GM12801 (cell line): ENCODE data around the gene PTPRD.

ENCODE experiments used
- TF ChIP-seq, protein P1 (sequence below): IDR thresholded peaks from one replicate; pipeline ENCODE4 v1.5.1; 2011; ENCODE audit warnings: control low read depth; ENCODE audit not compliant: insufficient read length; ENCODE audit errors: extremely low read depth

The PTPRD gene

DNA sequence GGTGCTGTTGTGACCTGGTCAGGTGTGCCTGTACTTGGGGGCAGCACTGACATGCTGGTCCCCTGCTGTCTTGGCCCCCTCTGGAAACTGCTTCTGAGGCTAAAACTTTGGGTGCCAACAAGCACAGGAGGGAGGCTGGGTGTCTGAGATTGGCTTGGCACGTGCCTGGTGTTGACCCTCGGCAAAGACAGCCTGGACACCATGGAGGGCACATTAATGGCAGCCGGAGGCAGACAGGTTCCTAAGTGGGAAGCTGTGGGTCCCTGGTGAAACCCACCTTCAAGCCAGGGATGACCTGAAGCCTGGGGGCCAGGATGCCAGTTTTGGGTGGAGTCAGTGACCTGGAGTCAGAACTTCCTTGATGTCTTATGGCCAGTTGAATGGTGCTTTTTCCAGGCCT is 894.1 kb downstream of the PTPRD start:
- TF ChIP-seq, protein P1, sequence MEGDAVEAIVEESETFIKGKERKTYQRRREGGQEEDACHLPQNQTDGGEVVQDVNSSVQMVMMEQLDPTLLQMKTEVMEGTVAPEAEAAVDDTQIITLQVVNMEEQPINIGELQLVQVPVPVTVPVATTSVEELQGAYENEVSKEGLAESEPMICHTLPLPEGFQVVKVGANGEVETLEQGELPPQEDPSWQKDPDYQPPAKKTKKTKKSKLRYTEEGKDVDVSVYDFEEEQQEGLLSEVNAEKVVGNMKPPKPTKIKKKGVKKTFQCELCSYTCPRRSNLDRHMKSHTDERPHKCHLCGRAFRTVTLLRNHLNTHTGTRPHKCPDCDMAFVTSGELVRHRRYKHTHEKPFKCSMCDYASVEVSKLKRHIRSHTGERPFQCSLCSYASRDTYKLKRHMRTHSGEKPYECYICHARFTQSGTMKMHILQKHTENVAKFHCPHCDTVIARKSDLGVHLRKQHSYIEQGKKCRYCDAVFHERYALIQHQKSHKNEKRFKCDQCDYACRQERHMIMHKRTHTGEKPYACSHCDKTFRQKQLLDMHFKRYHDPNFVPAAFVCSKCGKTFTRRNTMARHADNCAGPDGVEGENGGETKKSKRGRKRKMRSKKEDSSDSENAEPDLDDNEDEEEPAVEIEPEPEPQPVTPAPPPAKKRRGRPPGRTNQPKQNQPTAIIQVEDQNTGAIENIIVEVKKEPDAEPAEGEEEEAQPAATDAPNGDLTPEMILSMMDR = no peak

DNA sequence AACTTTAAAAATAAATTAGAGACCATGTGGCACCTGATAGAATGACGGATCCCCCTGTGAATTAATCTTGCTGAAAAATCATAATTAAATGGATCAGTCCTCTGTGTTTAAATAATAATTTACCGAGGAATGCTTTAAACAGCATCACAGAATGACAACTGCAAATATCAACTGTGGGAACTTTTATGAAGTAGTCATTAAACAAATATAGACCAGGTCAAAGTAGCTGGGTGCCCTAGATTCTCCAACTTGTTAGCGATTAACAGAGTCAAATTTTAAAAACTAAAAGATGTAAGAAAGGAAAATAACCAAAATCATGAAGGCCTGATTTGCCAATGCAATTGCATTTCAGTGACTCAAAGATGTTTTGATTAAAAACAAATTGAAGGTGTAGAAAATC is 933.4 kb downstream of the PTPRD start:
- TF ChIP-seq, protein P1 = no peak

DNA sequence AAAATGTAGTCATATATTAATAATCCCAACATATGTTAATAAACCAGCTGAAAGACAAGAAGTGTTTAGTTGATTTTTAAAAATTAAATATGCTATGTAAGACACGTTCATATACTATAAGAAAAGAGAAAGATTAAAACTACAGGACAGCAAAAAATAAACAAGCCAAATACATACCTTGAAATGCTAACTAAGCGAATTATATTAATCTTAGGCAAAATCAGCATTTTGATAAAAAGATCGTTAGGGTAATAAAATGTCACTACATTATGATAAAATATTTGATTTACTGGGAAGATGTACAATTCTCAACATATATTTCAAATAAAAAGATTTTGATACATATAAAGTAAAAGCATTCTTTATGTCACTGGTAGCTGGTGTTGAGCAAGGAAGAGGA is 938.3 kb downstream of the PTPRD start:
- TF ChIP-seq, protein P1 = no peak

DNA sequence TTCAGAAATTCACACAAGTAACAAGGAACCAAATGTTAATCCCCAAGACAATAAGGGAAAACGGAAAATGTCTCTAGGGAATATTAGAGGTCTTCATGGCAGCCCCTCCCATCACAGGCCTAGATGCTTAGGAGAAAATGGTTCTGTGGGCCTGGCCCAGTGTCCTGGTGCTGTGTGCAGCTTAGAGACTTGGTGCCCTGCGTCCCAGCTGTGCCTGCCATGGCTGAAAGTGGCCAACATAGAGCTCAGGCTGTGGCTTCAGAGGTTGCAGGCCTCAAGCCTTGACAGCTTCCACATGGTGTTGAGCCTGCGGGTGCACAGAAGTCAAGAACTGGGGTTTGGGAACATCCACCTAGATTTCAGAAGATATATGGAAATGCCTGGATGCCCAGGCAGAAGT is 942.3 kb downstream of the PTPRD start:
- TF ChIP-seq, protein P1 = no peak

DNA sequence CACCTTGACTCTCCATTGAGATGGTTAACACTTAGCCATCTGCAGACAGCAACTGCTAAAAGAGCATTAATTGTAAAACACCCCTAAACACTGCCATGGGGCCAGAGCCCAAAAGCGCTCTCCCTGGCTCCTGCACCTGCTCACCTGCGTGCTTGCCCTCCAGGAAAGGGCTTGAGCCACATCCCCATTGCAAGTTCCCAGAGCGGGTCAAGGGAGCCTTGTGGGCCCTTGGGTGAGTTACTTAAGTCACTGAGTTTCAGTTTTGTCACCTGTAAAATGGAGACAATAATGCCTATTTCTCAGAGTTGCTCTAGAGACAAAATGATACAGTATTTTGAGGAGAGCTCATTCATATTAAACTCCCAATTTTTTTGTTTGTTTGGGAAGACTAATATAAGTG is 967.8 kb downstream of the PTPRD start:
- TF ChIP-seq, protein P1 = no peak

DNA sequence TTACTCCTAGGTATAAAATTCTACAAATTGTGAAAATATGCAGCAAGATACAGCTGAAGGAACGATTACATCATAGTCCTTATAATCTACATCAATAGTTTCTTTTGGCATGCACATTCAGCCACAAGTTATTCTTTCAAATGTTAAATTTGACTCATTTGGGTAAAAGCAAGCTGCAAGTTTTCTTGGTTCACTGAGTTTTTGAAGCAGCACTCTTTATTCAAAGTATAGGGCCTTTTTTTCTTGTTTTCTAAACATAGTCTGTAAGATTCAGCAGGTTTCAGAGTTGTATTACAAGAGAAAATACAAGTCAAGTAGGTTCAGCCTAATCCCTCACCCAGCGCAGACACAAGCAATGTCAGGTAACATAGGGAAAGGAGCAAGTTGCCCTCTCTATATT is 981.5 kb downstream of the PTPRD start:
- TF ChIP-seq, protein P1 = no peak

DNA sequence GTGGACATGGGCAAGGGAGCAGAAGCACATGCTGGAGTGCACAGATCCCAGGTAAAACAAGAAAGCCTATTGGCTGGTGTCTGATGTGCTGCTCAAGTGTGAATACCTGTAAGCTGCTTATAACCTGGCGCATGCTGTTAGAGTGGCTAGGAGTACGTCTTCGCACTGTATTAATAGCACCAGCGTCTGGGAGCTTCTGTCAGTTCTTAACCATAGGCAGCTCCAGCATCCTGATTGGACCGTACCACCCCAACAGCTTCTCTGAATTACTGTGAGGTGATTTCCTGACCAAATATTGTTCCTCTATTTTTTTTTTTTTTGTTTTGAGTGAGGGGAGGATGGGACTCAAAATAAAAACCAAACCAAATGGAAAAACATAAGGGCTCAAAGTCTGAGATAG is 987.6 kb downstream of the PTPRD start:
- TF ChIP-seq, protein P1 = no peak

DNA sequence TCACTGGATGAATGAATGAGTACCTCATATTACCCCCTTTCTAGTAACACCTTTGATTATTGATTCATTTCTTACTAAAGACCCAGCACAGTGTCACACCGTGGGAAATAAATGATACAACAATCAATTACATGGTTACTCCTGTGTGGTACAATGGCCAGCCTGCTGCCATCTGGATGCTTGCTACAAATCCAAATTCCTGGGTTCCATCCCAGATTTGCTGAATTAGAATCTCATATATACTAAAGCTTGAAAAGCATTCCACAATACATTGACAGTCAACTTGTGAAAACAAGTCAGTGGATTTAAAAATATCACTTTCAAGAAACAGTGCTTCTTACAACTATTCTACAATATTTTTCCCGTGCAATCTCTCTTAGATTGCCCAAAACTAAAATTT is 989.3 kb downstream of the PTPRD start:
- TF ChIP-seq, protein P1 = no peak
